Measurements from ENCODE around the gene MARF1.

GRCh38 chr16:15677447-15677846 lies 34.5 kb upstream of the MARF1 start:
- TF ChIP-seq CTCF (conservative IDR thresholded peaks at IDR 0.05) (no peak), EZH2 (IDR thresholded peaks at IDR 0.05; ENCODE audit: low read depth) (no peak)
